ENCODE measurements around the gene LRBA.

- TF ChIP-seq CTCF (IDR thresholded peaks at IDR 0.05) (no peak), POLR2A (IDR thresholded peaks at IDR 0.05) (no peak), POLR2AphosphoS5 (IDR thresholded peaks at IDR 0.05) (no peak), EP300 (IDR thresholded peaks at IDR 0.05) (no peak)
Observed at GRCh38 chr4:150794706-150795105, 220.4 kb downstream of the LRBA start.
